GM19372 (cell line): Measurements from ENCODE around the gene ARHGEF19.
"Not testable (repeated sequence)": the region's sequence is repeated elsewhere in the genome, so short reads cannot be mapped to it uniquely, and the experiment has no call there.

Experiments used
- ATAC-seq: cut with Tn5 transposase; IDR thresholded peaks from one replicate; pipeline ENCODE4 v1.9.1; 2021; ENCODE audit warnings: mild to moderate bottlenecking, low read depth, moderate library complexity; ENCODE audit not compliant: unreplicated experiment

ARHGEF19 gene

GRCh38 chr1:16212251-16212961, at the start of gene ARHGEF19:
Gene ARHGEF19, minus strand, starts transcription at chr1:16212652. Its CDS starts 3,598 bp downstream, at chr1:16209054.
- no peak for ATAC-seq

DNA sequence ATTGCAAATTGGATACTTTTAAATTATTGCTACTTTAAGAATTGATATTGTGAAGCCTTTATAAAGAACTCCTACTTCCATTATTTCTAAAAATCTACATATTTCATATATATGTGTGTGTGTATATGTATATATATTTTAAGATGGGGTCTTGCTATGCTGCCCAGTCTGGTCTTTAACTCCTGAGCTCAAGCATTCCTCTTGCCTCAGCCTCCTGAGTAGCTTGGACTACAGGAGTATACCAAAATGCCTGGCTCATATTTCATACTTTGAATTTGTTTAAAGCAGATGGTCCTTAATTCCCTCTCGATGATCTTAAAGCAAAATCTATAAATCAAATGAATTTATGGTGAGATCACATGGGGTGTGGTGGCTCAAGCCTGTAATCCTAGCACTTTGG, 49.6 kb upstream of the ARHGEF19 start:
- ATAC-seq = no peak

DNA sequence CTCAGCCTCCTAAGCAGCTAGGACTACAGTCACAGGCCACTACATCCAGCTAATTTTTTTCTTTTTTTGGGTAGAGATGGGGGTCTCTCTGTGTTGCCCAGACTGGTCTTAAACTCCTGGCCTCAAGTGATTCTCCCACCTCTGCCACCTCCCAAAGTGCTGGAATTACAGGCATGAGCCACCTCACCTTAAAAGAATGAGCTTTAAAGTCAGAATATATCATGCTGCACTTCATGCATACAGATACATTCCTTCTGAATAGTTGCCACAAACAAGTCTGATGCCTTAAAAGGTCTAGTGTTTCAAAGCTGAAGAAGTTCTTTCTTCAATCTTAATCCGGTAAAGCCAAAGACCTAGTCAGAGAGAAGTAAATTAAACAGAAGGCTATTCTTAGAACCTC, 48.4 kb upstream of the ARHGEF19 start:
- no peak for ATAC-seq

DNA sequence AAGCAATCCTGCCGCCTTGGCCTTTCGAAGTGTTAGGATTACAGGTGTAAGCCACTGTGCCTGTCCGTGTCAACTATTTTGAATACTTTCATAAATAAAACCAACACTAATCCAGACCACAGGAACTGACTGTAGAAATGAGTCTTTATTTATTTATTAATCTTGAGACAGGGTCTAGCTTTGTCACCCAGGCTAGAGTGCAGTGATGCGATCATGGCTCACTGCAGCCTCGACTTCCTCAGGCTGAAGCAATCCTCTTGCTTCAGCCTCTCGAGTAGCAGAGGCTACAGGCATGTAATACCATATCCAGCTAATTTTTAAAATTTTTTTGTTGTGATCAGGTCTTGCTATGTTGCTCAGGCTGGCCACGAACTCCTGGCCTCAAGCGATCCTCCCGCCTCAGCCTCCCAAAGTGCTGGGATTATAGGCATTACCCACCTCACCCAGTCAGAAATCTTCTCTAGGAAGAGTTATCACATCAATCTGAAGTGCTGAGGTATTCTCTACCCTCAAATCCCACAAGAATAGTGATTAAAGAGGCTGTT, 46.2 kb upstream of the ARHGEF19 start:
- ATAC-seq = no peak

DNA sequence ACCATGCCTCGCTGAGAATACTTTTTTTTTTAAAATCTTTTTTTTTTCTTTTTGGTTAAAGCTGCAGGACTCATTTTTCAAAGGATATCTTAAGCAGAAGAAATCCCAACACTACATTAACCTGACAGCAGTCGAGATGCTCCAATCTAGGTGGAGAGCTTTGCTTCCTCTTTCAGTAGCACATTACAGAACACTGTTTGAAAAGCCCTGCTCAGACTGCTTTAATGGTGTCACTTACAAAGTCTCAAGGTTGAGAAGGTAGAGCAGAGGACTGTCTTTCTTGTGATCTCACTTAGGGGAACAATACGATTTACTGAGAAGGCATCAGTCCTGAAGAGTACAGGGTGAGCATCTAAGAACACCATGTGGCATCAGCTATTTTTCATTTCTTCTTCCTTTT, 45.5 kb upstream of the ARHGEF19 start:
- ATAC-seq = no peak

- ATAC-seq = not testable (repeated sequence)
Measured at GRCh38 chr1:16257556-16257955, 45.1 kb upstream of the ARHGEF19 start.

DNA sequence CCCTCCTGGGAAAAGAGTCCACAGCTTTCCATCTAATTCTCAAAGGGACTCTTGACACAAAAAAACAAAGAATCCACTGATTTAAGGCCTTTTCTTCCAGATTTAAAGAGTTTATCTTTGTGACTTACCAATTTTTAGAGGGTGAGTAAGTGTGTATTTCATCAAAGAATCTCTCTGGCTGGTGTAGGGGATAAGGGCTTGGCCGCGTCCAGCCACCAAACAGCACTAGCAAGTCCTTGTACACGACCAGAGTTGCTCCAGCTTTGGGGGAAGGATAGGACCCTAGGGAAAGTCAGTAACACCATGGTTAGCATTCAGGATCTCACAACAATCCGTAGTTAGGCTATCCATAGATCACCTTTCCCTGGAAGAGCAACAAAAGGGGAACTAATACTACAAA, 44.0 kb upstream of the ARHGEF19 start:
- no peak for ATAC-seq

DNA sequence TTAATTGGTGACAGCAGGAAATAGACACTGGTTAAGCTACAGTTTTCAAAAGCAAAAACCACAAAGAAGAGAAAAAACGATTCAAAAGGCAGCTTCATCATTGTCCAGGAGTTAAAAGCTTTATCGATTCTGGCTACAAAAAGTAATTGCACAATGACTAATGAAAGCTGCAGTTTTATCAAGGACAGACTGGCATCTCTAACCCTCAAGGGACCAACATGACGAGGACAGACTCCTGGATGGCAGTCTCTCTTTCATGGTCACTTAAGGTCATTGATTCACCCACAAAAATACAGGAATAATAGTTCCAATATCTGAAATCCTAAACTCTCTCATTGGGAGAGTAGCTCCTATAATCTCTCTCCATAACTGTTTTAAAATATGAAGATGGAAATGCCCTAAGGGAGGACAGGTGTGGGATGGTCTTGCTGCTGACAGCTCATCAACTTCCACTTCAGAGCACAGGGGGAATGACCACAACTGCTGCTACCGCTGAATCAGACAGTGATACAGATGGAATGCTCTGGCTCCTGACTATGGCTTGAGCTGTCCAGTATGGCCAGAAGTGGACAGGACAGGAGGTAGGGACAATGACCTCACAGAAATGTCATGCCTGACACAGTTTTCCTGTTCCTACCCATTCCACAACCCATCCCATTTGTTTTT, 41.9 kb upstream of the ARHGEF19 start:
- no peak for ATAC-seq

DNA sequence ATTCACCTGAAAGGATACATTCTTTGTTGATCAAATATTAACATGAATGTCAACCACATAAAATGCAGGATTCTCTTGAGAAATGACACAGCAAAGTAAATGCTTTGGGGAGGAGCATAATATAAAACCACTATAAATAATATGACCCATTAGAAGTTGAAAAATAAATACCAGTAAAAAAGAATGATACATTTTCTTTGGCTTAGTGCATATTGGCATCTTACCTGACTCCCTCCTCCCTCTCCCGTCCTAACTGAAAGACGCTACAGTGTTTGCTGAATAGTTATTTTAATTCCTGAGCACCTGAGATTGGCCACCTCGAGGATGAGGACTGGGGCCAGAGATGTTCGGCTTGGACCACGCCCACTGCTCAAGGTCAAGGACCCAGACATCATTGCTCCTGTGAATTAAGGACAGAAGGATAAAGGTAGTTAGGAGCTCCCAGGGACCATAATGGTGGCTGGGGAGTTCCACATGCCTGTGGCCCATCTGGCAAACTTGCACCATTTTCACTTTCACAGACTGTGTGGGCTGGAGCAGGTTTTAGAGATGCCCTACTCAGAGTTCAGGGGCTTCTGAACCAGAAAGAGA, 41.0 kb upstream of the ARHGEF19 start:
- ATAC-seq = no peak

DNA sequence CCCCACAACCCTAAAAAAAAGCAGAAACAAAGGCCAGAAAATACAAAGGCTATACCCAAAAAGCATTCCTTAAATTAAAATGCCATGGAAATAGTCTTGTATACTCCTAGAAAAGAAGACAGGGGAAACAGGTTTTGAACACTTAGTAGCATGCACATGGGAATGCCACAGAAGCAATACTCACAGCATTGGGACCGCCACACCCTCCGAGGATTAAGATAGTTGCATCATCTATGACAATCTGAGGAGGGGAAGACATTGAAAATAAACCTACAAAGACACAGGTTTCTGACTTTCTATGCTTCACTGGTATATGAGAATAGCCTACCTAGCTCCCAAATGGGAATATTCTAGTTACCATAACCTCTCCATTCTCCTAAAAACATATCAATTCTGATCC, 40.5 kb upstream of the ARHGEF19 start:
- ATAC-seq = no peak

GRCh38 chr1:16251381-16251780, 38.9 kb upstream of the ARHGEF19 start:
- ATAC-seq = no peak

- ATAC-seq = no peak
Measured at GRCh38 chr1:16250524-16251251, 38.2 kb upstream of the ARHGEF19 start.

GRCh38 chr1:16249596-16250241, 37.3 kb upstream of the ARHGEF19 start:
- no peak for ATAC-seq

DNA sequence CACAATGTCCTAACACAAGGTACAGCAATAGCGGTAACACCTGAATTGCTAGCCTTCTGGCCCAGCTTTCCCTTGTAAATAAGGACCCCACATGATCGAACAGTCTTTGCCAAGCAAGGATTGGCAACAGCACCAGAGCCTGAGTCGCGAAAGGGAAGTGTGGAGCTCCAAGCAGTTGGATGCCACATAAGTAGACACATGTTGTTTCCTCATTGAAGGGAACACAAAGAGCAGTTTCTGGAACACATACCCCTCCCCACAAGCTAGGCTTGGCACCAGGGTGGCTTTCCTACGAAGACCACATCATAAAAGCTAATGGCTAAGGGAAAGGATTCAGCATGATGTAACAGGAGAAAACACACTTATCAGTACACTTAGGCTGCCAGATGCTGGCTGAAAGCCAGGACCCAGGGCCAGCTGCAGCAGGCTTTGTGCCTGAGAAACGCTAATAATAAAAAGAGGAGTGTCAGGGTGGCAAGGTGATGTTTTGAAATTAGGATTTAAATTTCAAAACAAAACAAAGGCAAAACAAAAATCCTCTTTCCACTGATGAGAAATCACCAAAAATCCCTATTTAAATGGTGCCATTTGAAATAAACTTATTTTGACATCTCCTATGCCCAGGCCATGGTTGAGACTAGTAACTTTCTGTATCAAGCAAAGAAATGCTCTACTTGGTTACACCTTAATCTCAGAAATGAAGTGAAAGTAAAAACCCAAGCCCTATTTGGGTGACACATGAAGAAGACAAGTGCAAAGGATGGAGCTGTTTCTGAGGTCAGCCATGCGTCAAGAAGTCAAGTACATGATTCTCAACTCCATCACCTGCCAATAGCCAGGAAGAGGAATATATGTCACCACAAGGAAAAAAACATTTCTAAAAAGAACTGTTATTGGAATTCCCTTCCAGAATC, 36.4 kb upstream of the ARHGEF19 start:
- no peak for ATAC-seq

GRCh38 chr1:16248007-16248436, 35.6 kb upstream of the ARHGEF19 start:
- no peak for ATAC-seq

- no peak for ATAC-seq
Measured at GRCh38 chr1:16247441-16247840, 35.0 kb upstream of the ARHGEF19 start.

DNA sequence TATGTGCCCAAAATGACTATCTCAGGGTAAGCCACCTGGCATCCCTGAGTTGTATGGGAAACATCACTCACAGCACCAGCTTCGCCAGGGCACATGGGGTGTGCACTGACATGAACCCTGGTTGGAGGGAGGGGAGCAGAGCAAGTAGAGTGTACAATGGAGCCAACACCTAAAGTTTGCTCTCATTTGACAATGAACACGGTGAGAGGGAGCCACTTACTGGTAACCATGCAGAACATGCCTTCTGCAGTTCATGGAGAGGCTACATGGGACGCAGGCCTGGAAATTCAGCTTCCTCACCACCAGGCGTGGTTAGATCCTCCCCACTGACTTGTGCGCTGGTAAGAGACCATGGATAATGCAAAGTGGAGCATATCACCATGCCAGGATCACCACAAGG, 34.5 kb upstream of the ARHGEF19 start:
- ATAC-seq = no peak

DNA sequence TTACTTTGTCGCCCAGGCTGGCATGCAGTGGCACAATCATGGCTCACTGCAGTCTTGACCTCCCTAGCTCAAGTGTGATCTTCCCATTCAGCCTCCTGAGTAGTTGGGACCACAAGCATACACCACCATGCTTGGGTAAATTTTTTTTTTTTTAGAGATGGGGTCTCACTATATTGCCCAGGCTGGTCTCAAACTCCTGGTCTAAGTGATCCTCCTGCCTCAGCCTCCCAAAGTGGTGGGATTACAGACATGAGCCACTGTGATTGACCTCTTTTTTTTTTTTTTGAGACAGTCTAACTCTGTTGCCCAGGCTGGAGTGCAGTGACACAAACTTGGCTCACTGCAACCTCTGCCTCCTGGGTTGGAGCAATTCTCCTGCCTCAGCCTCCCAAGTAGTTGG, 33.8 kb upstream of the ARHGEF19 start:
- not testable (repeated sequence) for ATAC-seq

DNA sequence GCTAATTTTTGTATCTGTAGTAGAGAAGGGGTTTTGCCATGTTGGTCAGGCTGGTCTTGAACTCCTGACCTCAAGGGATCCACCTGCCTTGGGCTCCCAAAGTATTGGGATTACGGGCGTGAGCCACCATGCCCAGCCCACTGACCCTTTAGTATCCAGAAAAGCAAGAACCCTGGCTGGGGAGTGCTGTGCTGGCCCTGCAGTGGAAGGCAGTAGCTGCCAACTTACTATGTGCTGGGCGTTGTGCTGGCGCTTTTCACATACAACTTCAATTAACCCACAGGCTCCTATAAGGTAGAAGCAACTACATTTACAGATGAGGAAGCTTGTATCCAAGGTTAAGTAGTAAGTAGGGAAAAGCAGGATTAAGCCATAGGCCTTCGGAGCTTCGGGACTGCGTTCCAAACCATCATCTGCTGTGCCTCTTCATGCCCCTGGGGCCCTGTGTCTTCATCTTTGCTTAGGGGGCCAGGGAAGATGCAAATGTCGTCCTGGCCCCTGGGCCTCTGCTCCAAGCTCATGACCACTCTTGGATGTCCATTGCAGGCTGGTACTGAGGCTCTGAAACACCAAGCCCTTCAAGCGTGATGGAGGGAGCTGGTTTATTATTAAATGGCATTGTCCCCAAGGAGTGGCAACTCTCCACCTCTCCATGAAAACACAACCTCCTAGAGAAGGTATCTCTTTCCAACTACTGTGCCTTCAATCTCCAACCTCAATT, 33.2 kb upstream of the ARHGEF19 start:
- no peak for ATAC-seq
